ENCODE measurements around the gene PLD1.

Gene PLD1

GRCh38 chr3:171744158-171744741, 66.0 kb downstream of the PLD1 start:
- peak; percentile 20 for DNase-seq

- peak; percentile 68 for DNase-seq
Observed at GRCh38 chr3:171743327-171744157, 66.7 kb downstream of the PLD1 start.

GRCh38 chr3:171741377-171741776, 68.9 kb downstream of the PLD1 start:
- DNase-seq, result peak; percentile 99

- DNase-seq, result peak; percentile 41
Observed at GRCh38 chr3:171736556-171736955, 73.7 kb downstream of the PLD1 start.

GRCh38 chr3:171733561-171733960, 76.7 kb downstream of the PLD1 start:
- no peak for DNase-seq

- DNase-seq, result no peak
Observed at GRCh38 chr3:171732756-171733155, 77.5 kb downstream of the PLD1 start.

- no peak for DNase-seq
Observed at GRCh38 chr3:171731691-171732090, 78.6 kb downstream of the PLD1 start.

- DNase-seq, result no peak
Observed at GRCh38 chr3:171729452-171730334, 80.6 kb downstream of the PLD1 start.

- no peak for DNase-seq
Observed at GRCh38 chr3:171727288-171727687, 83.0 kb downstream of the PLD1 start.

GRCh38 chr3:171718493-171719185, 91.6 kb downstream of the PLD1 start:
- no peak for DNase-seq

GRCh38 chr3:171715155-171715554, 95.1 kb downstream of the PLD1 start:
- no peak for DNase-seq

GRCh38 chr3:171712171-171712938, 97.9 kb downstream of the PLD1 start:
- no peak for DNase-seq

GRCh38 chr3:171711461-171712170, 98.7 kb downstream of the PLD1 start:
- DNase-seq, result no peak

- no peak for DNase-seq
Observed at GRCh38 chr3:171710359-171710758, 99.9 kb downstream of the PLD1 start.

GRCh38 chr3:171704814-171705213, 105.5 kb downstream of the PLD1 start:
- DNase-seq, result no peak

GRCh38 chr3:171704002-171704401, 106.3 kb downstream of the PLD1 start:
- peak; percentile 23 for DNase-seq

GRCh38 chr3:171703144-171703543, 107.1 kb downstream of the PLD1 start:
- no peak for DNase-seq

- no peak for DNase-seq
Observed at GRCh38 chr3:171700653-171701052, 109.6 kb downstream of the PLD1 start.

GRCh38 chr3:171700157-171700556, 110.1 kb downstream of the PLD1 start:
- DNase-seq, result no peak

- DNase-seq, result no peak
Observed at GRCh38 chr3:171699601-171700000, 110.7 kb downstream of the PLD1 start.

GRCh38 chr3:171696805-171697204, 113.5 kb downstream of the PLD1 start:
- no peak for DNase-seq
